NCI-H187 treated with DMSO at 0.1 percent for 48 hours (cell line): ENCODE data around the gene NLN.
"Not testable (repeated sequence)": the region's sequence is repeated elsewhere in the genome, so short reads cannot be mapped to it uniquely, and the experiment has no call there.

Experiments
- DNase-seq: peaks from one replicate; lab custom pipeline; 2025; lab: John Stamatoyannopoulos, UW

Gene NLN

GRCh38 chr5:65832603-65833228, 110.7 kb downstream of the NLN start:
- peak; percentile 57 for DNase-seq

DNA sequence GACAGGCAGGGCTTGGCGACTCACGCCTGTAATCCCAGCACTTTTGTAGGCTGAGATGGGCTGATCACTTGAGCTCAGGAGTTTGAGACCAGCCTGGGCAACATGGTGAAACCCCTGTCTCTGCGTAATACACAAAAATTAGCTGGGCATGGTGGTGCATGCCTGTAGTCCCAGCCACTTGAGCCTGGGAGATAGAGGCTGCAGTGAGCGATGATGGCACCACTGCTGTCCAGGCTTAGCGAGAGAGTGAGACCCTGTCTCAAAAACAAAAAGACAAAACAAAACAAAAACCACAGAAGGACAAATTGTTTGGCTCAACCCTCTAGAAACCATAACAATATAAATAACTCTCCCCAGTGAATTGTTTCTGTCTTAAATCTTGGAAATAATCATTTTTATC, 111.8 kb downstream of the NLN start:
- no peak for DNase-seq

DNA sequence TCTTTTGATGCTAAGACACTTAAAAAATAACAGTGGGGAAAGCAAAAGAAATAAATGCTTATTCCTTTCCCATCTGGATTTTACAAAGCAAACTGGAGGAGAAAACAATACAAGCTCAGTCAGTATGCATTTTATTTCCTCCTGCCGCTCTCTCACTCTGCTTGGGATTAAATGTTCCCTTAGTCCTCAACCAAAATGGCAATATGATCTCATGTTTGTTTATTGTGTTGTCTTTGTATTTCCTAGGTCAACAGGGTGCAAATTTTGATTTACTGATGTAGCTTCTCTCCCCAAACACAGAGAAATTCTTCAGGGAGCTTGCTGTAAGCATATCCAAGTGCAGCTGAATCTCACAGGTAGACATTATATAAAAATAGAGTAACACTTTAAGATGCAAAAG, 112.3 kb downstream of the NLN start:
- no peak for DNase-seq

DNA sequence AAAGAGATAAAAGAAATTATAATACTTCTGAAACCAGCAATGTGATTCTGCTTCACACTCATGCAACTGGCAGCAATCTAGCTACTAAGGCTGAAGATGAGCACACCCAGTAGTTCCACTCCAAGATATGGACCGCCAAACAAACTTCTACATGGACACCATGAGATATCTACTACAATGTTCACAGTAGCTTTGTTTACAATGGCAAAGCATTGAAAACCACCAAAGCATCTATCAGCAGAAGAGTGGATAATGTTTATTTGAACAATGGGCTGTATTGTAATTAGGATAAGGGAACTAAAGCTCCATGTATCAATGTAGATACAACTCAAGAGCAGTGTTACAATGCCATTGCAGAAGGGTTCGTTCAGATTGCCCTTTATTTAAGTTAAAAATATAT, 113.2 kb downstream of the NLN start:
- DNase-seq: no peak

- no peak for DNase-seq
Measured at GRCh38 chr5:65837139-65837538, 115.1 kb downstream of the NLN start.

DNA sequence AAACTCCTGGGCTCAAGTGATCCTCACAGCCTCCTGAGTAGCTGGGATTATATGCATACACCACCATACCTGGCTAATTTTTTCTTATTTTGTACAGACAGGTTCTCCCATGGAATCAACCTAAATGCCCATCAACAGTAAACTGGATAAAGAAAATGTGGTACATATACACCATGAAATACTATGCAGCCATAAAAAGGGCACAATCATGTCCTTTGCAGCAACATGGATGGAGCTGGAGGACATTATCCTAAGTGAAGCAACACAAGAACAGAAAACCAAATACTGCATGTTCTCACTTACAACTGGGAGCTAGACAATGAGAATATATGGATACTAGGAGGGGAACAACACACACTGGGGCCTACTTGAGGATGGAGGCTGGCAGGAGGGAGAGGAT, 117.2 kb downstream of the NLN start:
- not testable (repeated sequence) for DNase-seq

GRCh38 chr5:65840071-65840470, 118.1 kb downstream of the NLN start:
- DNase-seq: no peak

- DNase-seq: not testable (repeated sequence)
Measured at GRCh38 chr5:65844763-65845162, 122.8 kb downstream of the NLN start.

DNA sequence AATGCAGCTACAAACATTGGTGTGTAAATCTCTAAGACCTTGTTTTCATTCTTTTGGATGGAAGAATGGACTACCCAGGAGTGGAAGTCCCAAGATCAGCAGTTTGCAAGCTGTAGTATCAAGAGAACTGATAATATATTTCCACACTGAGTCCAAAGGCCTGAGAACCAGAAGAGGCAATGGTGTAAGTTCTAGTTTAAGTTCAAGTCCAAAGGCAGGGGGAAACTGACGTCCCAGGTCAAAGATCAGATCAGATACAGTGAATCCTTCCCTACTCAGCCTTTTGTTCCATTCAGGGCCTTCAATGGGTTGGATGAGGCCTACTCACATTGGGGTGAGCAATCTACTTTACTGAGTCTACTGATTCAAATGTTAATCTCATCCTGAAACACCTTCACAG, 124.1 kb downstream of the NLN start:
- DNase-seq: no peak

DNA sequence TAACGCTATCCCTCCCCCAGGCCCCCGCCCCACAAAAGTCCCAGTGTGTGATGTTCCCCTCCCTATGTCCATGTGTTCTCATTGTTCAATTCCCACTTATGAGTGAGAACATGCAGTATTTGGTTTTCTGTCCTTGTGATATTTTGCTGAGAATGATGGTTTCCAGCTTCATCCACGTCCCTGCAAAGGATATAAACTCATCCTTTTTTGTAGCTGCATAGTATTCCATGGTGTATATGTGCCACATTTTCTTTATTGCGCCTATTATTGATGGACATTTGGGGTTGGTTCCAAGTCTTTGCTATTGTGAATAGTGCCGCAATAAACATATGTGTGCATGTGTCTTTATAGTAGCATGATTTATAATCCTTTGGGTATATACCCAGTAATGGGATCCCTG, 125.0 kb downstream of the NLN start:
- not testable (repeated sequence) for DNase-seq

DNA sequence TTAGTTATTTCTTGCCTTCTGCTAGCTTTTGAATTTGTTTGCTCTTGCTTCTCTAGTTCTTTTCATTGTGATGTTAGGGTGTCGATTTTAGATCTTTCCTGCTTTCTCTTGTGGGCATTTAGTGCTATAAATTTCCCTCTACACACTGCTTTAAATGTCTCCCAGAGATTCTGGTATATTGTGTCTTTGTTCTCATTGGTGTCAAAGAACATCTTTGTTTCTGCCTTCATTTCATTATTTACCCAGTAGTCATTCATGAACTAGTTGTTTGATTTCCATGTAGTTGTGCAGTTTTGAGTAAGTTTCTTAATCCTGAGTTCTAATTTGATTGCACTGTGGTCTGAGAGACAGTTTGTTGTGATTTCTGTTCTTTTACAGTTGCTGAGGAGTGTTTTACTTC, 127.9 kb downstream of the NLN start:
- not testable (repeated sequence) for DNase-seq

DNA sequence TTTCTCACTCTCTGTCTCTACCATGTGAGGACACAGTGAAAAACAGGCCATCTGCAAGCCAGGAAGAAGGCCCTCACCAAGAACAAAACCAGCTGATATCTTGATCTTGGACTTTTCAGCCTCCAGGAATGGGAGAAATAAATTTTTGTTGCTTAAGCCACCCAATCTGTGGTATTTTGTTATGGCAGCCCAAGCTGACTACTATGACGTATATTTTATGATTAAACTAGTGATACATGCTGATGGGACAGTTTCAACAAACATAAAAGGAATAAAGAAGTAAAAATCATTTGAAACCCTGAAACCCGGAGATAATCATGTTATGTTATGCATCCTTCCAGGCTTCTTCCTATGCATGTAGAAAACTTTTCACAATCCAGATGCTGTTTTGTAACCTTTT, 132.9 kb downstream of the NLN start:
- DNase-seq: no peak

DNA sequence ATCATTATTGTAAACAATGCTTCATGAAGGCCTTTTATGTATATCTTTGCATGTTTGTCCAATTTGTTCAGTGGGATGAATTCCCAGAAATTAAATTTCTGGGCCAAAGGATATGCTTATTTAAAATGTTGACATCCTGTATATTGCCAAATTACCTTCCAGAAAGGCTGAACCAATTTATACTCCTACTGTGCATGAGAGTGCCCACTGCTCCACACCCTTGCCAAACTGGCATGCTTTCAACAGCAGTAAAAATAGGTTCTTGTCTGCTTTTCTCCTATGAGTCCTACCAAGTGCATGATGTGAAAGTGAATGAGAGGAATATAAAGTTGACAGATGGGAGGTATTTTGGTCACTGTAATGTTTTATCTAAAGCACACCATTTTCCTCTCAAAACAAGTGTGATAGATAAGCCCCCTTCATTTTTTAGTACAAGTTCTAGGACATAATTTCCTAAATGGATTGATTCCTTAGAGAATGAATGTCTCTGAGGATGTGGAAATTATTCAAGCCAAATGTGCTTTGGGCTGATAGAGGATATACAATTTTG, 133.8 kb downstream of the NLN start:
- DNase-seq: no peak

GRCh38 chr5:65856520-65856919, 134.5 kb downstream of the NLN start:
- no peak for DNase-seq

DNA sequence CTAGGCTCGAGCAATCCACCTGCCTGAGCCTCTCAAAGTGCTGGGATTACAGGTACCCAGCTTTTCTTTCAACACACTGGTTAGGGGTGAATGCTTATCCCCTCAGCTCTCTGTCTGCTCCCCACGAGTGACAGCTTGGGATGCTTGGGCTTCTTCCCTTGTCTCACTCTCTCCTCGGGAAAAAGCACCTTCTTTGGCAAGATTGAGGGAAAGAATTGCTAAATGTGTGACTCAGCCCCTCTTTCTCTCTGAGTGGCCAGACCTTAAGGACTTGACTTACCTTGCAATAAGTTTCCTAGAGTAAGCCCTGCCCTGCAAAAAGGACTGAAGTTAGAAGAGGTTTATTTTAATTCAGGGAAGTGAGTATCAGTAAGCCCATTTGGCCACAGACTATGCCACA, 136.3 kb downstream of the NLN start:
- no peak for DNase-seq

- no peak for DNase-seq
Measured at GRCh38 chr5:65861830-65862241, 139.8 kb downstream of the NLN start.

- no peak for DNase-seq
Measured at GRCh38 chr5:65862384-65862783, 140.4 kb downstream of the NLN start.

GRCh38 chr5:65863747-65864146, 141.7 kb downstream of the NLN start:
- no peak for DNase-seq

DNA sequence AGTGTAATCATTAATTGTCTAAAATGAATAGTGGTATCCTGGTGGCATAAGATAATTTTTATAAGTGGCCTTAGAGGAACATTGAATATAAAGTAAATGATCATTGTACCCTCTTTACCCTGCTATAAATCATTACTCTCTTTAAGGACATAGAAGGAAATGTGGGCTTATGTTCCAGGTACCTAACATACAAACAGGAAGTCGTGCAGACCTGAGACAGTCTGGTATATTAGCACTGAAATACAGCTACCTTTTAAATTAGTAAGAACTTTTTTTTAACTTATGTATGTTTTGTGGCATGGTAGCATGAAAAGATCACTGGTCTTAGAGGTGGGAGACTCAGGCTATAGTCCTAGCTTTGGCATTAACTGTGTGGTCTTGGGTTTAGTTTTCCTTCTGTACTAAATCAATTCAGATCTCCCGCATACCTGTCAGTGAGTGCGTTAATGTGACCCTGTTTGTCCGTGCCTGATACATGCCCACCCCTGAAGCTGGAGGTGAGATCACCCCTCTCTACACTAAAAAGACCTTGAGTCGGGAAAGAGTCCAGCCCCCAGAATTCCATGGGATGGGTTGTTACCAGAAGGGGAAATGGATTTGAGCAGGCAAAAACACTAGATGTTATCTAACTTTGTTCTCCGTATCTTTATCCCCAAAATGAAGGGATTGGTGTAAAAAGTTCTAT, 145.0 kb downstream of the NLN start:
- no peak for DNase-seq

GRCh38 chr5:65867542-65868195, 145.7 kb downstream of the NLN start:
- no peak for DNase-seq

- no peak for DNase-seq
Measured at GRCh38 chr5:65868509-65868908, 146.5 kb downstream of the NLN start.

DNA sequence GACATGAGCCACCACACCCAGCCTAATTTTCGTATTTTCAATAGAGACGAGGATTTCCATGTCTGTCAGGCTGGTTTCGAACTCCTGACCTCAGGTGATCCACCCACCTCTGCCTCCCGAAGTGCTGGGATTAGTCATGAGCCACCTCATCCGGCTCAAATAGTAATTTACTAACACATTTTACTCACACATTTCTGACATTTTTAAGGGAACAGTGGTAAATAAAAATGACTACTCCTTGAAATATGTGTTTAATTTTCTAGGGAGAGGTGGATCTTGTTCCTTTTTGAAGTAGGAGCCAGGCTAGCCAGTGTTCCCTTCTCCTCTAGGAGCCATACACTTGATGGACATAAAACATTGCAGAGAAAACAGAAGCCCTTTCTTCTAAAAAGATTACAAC, 149.2 kb downstream of the NLN start:
- DNase-seq: no peak

- not testable (repeated sequence) for DNase-seq
Measured at GRCh38 chr5:65871776-65872175, 149.8 kb downstream of the NLN start.
